Neural progenitor cell (in vitro differentiated cells): ENCODE measurements around the gene PRXL2A.

Source experiments
- EZH2 ChIP-seq: fragments of 200-600 bp; sonication (generic); IDR thresholded peaks from 2 replicates; pipeline ENCODE4 v1.6.1; 2017; ENCODE audit warnings: antibody characterized with exemption, mild to moderate bottlenecking, moderate library complexity
- EZH2phosphoT487 ChIP-seq: fragments of 200-600 bp; sonication (generic); IDR thresholded peaks from 2 replicates; pipeline ENCODE4 v1.6.1; 2017; ENCODE audit warnings: antibody characterized with exemption
- TF ChIP-seq, protein P1 (sequence below): fragments of 200-600 bp; sonication (generic); IDR thresholded peaks from 2 replicates; pipeline ENCODE4 v1.5.1; 2017; ENCODE audit warnings: antibody characterized with exemption, mild to moderate bottlenecking

DNA sequence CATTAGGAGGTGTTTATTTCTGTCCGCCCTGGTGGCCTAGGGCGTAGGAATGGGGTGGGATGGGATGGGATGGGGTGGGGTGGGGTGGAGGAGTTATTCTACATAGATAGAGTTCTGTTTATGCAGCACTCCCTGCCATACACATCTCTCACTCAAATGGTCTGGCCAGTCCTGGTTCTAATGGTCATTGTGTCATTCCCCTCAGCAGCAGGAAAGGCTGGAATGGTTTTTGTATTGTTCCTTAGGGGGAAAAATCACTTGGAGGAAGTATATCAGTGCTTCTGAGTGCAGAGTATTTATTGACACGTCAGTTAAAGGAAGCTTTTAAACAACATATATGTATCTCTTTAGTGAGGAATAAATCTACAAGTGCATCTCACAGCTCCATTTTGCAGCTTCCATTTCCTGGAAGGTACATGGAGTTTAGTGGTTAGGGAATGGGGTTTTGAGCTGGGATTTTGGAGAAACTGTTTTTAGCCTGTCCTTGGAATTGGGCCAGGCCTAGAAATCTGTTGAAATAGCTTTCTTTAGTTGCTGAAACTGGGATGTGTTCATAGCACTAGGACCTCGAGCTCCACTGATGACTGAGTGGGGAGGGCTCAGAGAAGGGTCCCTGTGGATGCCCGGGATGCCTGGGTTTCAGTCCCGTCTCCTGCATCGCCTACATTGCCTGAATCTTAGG lies 54.1 kb downstream of the PRXL2A start:
- TF ChIP-seq, protein P1, sequence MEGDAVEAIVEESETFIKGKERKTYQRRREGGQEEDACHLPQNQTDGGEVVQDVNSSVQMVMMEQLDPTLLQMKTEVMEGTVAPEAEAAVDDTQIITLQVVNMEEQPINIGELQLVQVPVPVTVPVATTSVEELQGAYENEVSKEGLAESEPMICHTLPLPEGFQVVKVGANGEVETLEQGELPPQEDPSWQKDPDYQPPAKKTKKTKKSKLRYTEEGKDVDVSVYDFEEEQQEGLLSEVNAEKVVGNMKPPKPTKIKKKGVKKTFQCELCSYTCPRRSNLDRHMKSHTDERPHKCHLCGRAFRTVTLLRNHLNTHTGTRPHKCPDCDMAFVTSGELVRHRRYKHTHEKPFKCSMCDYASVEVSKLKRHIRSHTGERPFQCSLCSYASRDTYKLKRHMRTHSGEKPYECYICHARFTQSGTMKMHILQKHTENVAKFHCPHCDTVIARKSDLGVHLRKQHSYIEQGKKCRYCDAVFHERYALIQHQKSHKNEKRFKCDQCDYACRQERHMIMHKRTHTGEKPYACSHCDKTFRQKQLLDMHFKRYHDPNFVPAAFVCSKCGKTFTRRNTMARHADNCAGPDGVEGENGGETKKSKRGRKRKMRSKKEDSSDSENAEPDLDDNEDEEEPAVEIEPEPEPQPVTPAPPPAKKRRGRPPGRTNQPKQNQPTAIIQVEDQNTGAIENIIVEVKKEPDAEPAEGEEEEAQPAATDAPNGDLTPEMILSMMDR, result no peak
- TF ChIP-seq EZH2 (no peak), EZH2phosphoT487 (no peak)
